Activated naive CD8-positive, alpha-beta T cell treated with anti-CD3 and anti-CD28 coated beads, Interleukin-2, amount 10 ng/mL, durations not matched to agents 7 days and 5 days (primary cell): ENCODE data around the gene PHKA2. TPM values are rescaled to one million over a fixed set of nuclear protein-coding genes. Genes with fewer than 3 reads are reported as not detected.
"Not testable (repeated sequence)": the region's sequence is repeated elsewhere in the genome, so short reads cannot be mapped to it uniquely, and the experiment has no call there.

Experiments used
- ATAC-seq: fragments of 150-1000 bp; cut with Tn5 transposase; one replicate; pipeline ENCODE4 v1.10.0; 2021; ENCODE audit warnings: low read depth, moderate library complexity
- POLR2A ChIA-PET: fragments of 350-600 bp; sonication (Branson Sonifier 250); formaldehyde crosslinking; loops from one replicate; lab custom pipeline; 2021; ENCODE audit warnings: antibody characterized with exemption; lab: Charles Lee
- DNase-seq: peaks from one replicate; pipeline ENCODE4 v3.0.0; 2021
- H3K27ac Mint-ChIP-seq: one replicate; pipeline ENCODE4 v1.8.0; 2022; ENCODE audit warnings: mild to moderate bottlenecking, mixed read lengths
- H3K27me3 Mint-ChIP-seq: one replicate; pipeline ENCODE4 v1.8.0; 2022; ENCODE audit warnings: mild to moderate bottlenecking, moderate library complexity, mixed read lengths
- H3K36me3 Mint-ChIP-seq: one replicate; pipeline ENCODE4 v1.8.0; 2021; ENCODE audit warnings: mild to moderate bottlenecking, mixed read lengths
- H3K4me1 Mint-ChIP-seq: one replicate; pipeline ENCODE4 v1.8.0; 2021; ENCODE audit warnings: mixed read lengths
- H3K4me3 Mint-ChIP-seq: one replicate; pipeline ENCODE4 v1.8.0; 2022; ENCODE audit warnings: mild to moderate bottlenecking, moderate library complexity, mixed read lengths
- H3K9me3 Mint-ChIP-seq: one replicate; pipeline ENCODE4 v1.8.0; 2021; ENCODE audit warnings: mixed read lengths
- total RNA-seq, 2 experiments: library from RNA; stranded (reverse); gene quantifications; one replicate each; pipeline ENCODE4 v1.2.3, GENCODE V29; 2021

PHKA2 gene
- total RNA-seq, 2 experiments from 2014 or later: 31.0 to 32.7 TPM

GRCh38 chrX:18873836-18874235, 110.1 kb downstream of the PHKA2 start:
- Mint-ChIP-seq H3K4me3 (no peak overlapping the region), H3K9me3 (no peaks in the 10 kb centered on the region), H3K27ac (no peak overlapping the region), H3K4me1 (no peaks in the 10 kb centered on the region), H3K36me3 (no peaks in the 10 kb centered on the region), H3K27me3 (no peaks in the 10 kb centered on the region)
- POLR2A ChIA-PET: no interaction called here
- no peak for ATAC-seq
- no peak for DNase-seq

GRCh38 chrX:18873189-18873791, 110.6 kb downstream of the PHKA2 start:
- no peaks in the 10 kb centered on the region for H3K4me1 Mint-ChIP-seq
- no peaks in the 10 kb centered on the region for H3K9me3 Mint-ChIP-seq
- POLR2A ChIA-PET: no interaction called here
- no peaks in the 10 kb centered on the region for H3K36me3 Mint-ChIP-seq
- DNase-seq: no peak
- no peak for ATAC-seq
- no peak overlapping the region for H3K4me3 Mint-ChIP-seq
- H3K27me3 Mint-ChIP-seq: no peaks in the 10 kb centered on the region
- no peak overlapping the region for H3K27ac Mint-ChIP-seq

GRCh38 chrX:18872621-18873020, 111.3 kb downstream of the PHKA2 start:
- no peak for DNase-seq
- Mint-ChIP-seq H3K4me3 (no peak overlapping the region), H3K9me3 (no peaks in the 10 kb centered on the region), H3K4me1 (no peaks in the 10 kb centered on the region), H3K36me3 (no peaks in the 10 kb centered on the region), H3K27me3 (no peaks in the 10 kb centered on the region), H3K27ac (no peak overlapping the region)
- POLR2A ChIA-PET: no interaction called here
- ATAC-seq: no peak

- H3K4me1 Mint-ChIP-seq: no peaks in the 10 kb centered on the region
- no peak overlapping the region for H3K4me3 Mint-ChIP-seq
- H3K27me3 Mint-ChIP-seq: no peaks in the 10 kb centered on the region
- POLR2A ChIA-PET: no interaction called here
- no peak overlapping the region for H3K27ac Mint-ChIP-seq
- ATAC-seq (no peak), DNase-seq (no peak)
- no peaks in the 10 kb centered on the region for H3K36me3 Mint-ChIP-seq
- H3K9me3 Mint-ChIP-seq: no peaks in the 10 kb centered on the region
These were observed 111.9 kb downstream of the PHKA2 start for GRCh38 chrX:18871970-18872369.

- POLR2A ChIA-PET: no interaction called here
- Mint-ChIP-seq H3K4me3 (no peak overlapping the region), H3K36me3 (no peaks in the 10 kb centered on the region), H3K9me3 (no peaks in the 10 kb centered on the region), H3K4me1 (no peaks in the 10 kb centered on the region), H3K27ac (no peak overlapping the region), H3K27me3 (no peaks in the 10 kb centered on the region)
- DNase-seq (no peak), ATAC-seq (no peak)
These were observed 112.6 kb downstream of the PHKA2 start for GRCh38 chrX:18871161-18871890.

- ATAC-seq (no peak), DNase-seq (no peak)
- Mint-ChIP-seq H3K36me3 (no peaks in the 10 kb centered on the region), H3K4me1 (no peaks in the 10 kb centered on the region), H3K4me3 (no peak overlapping the region), H3K9me3 (no peaks in the 10 kb centered on the region), H3K27me3 (no peaks in the 10 kb centered on the region), H3K27ac (no peak overlapping the region)
- POLR2A ChIA-PET: interaction anchor here (0.6 kb wide), 1 partner anchor 34 kb away, joined by 10 read pairs; no protein-coding TSS in a partner anchor
These were observed 119.5 kb downstream of the PHKA2 start for GRCh38 chrX:18864390-18864920.

GRCh38 chrX:18861511-18861910, 122.4 kb downstream of the PHKA2 start:
- Mint-ChIP-seq H3K4me3 (no peak overlapping the region), H3K4me1 (peaks cover under 1% of the 10 kb centered on the region), H3K27ac (no peak overlapping the region), H3K27me3 (no peaks in the 10 kb centered on the region), H3K36me3 (no peaks in the 10 kb centered on the region), H3K9me3 (no peaks in the 10 kb centered on the region)
- ATAC-seq (no peak), DNase-seq (no peak)
- POLR2A ChIA-PET: no interaction called here

- no peak overlapping the region for H3K27ac Mint-ChIP-seq
- no peak overlapping the region for H3K4me3 Mint-ChIP-seq
- no peaks in the 10 kb centered on the region for H3K9me3 Mint-ChIP-seq
- peaks cover 10% of the 10 kb centered on the region for H3K4me1 Mint-ChIP-seq
- POLR2A ChIA-PET: no interaction called here
- DNase-seq (no peak), ATAC-seq (no peak)
- no peaks in the 10 kb centered on the region for H3K36me3 Mint-ChIP-seq
- H3K27me3 Mint-ChIP-seq: peaks cover 2% of the 10 kb centered on the region
These were observed 127.3 kb downstream of the PHKA2 start for GRCh38 chrX:18856645-18856997.

- Mint-ChIP-seq H3K4me3 (no peak overlapping the region), H3K27me3 (peaks cover 2% of the 10 kb centered on the region), H3K9me3 (no peaks in the 10 kb centered on the region), H3K4me1 (peaks cover 10% of the 10 kb centered on the region), H3K36me3 (no peaks in the 10 kb centered on the region), H3K27ac (no peak overlapping the region)
- ATAC-seq (no peak), DNase-seq (no peak)
- POLR2A ChIA-PET: no interaction called here
These were observed 127.8 kb downstream of the PHKA2 start for GRCh38 chrX:18855919-18856644.

- H3K36me3 Mint-ChIP-seq, H3K9me3 Mint-ChIP-seq, POLR2A ChIA-PET, DNase-seq, ATAC-seq, H3K4me3 Mint-ChIP-seq, H3K4me1 Mint-ChIP-seq, H3K27me3 Mint-ChIP-seq, H3K27ac Mint-ChIP-seq: not testable (repeated sequence)
These were observed 136.0 kb downstream of the PHKA2 start for GRCh38 chrX:18847901-18848300.

Other genes starting within 250 kb of the PHKA2 start
- gene ADGRG2, start 138.4 kb upstream of the PHKA2 start, total RNA-seq: not detected